Epithelial cell of proximal tubule (primary cell): Measurements from ENCODE around the gene NLGN3. TPM values are rescaled to one million over a fixed set of nuclear protein-coding genes. Genes with fewer than 3 reads are reported as not detected.
"Not testable (repeated sequence)": the region's sequence is repeated elsewhere in the genome, so short reads cannot be mapped to it uniquely, and the experiment has no call there.

ENCODE experiments used
- DNase-seq: peaks from one replicate; pipeline ENCODE4 v3.0.0-alpha.2; 2011; ENCODE audit warnings: low read depth
- H3K4me3 ChIP-seq: 2 replicates; pipeline ENCODE4 v1.5.1; 2011; ENCODE audit warnings: low read depth, mild to moderate bottlenecking, low read length
- total RNA-seq: library from RNA; depleted of rRNA; stranded (reverse); fragments of >200 nt; gene quantifications from 2 replicates; pipeline ENCODE4 v1.2.3, GENCODE V29; 2015
- TF ChIP-seq, protein P1 (sequence below): conservative IDR thresholded peaks from 2 replicates; pipeline ENCODE4 v1.5.1; 2012; ENCODE audit warnings: low read depth, mild to moderate bottlenecking, low read length

The NLGN3 gene
- total RNA-seq, 1 donor from 2014 or later, result not detected

DNA sequence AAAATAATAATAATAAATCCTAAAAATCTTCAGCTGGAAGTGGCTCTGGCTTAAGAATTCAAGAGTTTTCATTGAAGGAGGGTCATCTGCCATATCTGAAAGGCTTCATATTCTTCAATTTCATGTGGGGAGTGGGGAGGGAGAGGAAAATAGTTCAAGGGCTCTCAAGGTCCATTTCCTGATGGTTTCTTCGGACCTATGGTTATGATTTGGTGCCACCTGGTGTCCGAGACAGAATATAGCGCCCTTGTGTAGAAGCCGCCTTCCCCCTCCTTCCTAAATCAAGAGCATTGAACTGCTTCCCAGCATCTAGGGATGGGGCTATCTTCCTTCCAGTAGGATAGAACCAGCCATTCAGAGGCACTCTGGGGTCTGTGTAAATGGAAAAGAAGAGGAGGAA is 34.3 kb downstream of the NLGN3 start:
- no peak overlapping the region for H3K4me3 ChIP-seq
- DNase-seq, result no peak
- TF ChIP-seq, protein P1, sequence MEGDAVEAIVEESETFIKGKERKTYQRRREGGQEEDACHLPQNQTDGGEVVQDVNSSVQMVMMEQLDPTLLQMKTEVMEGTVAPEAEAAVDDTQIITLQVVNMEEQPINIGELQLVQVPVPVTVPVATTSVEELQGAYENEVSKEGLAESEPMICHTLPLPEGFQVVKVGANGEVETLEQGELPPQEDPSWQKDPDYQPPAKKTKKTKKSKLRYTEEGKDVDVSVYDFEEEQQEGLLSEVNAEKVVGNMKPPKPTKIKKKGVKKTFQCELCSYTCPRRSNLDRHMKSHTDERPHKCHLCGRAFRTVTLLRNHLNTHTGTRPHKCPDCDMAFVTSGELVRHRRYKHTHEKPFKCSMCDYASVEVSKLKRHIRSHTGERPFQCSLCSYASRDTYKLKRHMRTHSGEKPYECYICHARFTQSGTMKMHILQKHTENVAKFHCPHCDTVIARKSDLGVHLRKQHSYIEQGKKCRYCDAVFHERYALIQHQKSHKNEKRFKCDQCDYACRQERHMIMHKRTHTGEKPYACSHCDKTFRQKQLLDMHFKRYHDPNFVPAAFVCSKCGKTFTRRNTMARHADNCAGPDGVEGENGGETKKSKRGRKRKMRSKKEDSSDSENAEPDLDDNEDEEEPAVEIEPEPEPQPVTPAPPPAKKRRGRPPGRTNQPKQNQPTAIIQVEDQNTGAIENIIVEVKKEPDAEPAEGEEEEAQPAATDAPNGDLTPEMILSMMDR, result peak; percentile 62

DNA sequence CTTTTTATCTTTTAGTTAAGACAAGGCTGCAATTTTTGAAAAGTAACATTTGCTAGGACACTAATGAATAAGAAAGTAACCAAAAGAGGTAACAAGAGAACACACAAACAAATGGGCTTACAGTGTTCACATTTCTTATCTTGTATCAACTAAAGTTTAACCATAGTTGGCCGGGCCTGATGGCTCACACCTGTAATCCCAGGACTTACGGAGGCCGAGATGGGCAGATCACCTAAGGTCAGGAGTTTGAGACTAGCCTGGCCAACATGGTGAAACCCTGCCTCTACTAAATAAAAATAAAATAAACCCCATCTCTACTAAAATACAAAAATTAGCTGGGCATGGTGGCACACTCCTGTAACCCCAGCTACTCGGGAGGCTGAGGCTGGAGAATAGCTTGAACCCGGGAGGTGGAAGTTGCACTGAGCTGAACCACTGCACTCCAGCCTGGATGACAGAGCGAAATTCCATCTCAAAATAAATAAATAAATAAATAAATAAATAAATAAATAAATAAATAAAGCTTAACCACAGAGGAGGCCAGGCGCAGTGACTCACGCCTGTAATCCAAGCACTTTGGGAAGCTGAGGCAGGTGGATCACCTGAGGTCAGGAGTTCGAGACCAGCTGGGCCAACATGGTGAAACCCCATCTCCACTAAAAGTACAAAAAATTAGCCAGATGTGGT is 36.1 kb downstream of the NLGN3 start:
- H3K4me3 ChIP-seq, DNase-seq: not testable (repeated sequence)

DNA sequence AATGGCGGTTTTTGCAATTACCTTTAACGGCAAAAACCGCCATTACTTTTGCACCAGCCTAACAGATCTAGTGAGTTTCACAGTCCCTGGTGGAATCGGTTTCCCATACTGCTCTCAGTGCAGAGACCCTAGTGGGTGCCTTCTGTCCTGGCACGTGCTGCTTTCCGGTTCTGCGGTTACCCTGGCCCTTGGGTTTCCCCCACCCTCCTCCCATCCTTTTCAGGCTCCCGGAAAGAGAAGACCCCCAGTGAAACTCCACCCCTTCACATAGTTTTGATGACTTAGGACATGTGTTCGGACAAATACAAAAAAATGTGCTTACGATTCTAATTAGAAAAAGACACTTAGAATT is 36.9 kb downstream of the NLGN3 start:
- H3K4me3 ChIP-seq, result peak overlapping the region; percentile 64
- DNase-seq, result no peak
- TF ChIP-seq, protein P1, result no peak

DNA sequence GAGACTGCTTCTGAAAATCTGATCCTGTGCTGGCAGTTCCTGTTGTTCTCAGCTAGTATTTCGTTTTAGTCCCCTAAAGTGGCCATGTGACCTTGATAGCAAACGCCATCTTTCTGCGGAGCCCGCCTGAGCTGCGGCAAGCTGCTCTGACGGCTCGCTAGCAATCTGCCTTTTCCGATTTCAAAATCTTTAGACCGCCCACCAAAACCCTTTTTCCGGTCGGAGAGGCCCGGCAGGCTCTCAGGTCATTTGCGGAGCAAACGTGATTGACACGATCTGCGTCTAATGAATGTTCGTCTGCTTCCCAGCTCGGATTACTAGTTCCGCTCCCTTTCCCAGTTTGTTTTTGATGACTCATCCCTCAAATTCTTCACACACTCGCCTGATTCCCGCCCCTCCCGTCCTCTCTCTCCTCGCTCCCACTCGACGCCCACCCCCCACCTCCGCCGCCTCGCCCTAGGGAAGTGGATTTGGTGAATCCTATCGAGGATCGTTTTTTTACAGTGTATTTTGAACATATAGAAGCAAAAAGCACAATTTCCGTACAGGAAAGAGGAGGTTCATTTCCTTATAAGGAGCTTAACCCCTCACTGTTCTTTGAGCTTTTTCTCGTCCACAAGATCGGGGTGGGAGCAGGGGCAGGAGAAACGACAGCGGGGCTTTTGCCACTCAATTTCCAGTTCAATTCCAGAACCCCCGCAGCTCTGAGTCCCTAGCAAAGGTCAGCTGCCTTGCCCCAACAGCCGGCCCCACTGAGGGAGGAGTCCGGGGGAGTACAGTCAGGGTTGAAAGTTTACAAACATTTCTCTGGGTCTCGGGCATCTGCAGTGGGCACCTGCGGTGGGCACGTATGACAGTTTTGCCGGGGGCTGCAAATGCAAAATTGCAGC is 37.5 kb downstream of the NLGN3 start:
- peak; percentile 84 for DNase-seq
- peak overlapping the region; percentile 64 for H3K4me3 ChIP-seq
- TF ChIP-seq, protein P1, result no peak

DNA sequence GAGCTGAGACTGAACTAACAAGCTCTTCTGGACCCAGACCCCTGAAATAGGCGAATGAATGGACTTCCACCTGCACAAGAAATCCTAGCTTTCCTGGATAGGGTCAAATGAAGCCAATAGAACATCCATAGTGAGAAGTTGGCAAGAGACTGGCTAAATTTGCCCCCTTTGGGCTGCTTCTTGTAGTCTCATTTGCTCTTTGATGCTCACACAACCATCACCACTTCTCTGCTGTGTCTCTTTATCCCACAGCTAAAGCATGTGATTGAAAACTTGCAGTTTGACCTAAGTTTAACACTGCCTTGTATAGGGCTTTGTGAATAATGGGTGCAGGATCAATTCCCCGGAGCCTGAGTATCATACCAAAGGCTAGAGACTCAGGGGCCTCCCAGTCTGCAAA is 38.2 kb downstream of the NLGN3 start:
- no peak for DNase-seq
- H3K4me3 ChIP-seq, result peak overlapping the region; percentile 52

DNA sequence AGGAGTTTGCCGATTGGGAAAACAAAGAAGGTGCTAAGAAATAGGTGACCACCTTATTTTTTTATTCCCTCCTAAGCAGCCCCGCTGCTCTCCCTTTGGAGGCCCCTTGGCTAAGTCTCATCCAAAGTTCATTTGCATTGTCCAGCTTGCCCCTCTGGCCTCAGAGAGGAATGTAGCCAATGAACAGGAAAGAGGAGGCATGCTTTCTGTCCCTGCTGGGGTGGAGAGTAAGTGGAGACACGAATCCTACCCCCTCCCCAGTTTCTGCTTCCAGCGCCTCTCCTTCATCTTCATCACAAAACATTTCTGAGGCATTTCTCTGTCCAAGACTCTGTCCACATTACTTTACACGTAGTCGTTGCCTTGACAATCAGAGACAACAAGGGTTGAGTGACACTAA is 38.7 kb downstream of the NLGN3 start:
- TF ChIP-seq, protein P1, result no peak
- DNase-seq, result no peak
- no peak overlapping the region for H3K4me3 ChIP-seq

More for the DNA sequence above, 38.2 kb downstream of the NLGN3 start:
- TF ChIP-seq, protein P1, result no peak

DNA sequence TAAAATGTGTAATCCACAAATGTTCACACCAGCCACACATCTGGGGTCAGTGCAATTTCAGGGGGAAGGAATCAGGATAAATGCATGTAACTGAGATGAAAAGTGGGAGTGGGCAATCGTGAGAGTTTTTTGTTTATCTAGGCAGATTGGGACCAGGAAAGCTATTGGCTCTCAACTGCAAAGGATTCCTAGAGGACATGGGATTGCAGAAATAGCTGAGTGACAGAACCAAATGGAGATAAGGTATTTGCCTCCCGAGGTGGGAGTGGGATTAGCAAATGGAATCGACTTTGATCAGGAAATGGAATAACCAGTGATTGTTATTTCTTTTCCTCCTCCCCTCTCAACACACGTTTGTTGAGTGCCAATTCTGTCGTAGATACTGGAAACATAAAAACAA is 39.5 kb downstream of the NLGN3 start:
- no peak for DNase-seq
- no peak overlapping the region for H3K4me3 ChIP-seq
- TF ChIP-seq, protein P1, result no peak
